Endothelial cell of umbilical vein (primary cell): Measurements from ENCODE around the gene CPA2. TPM values are rescaled to one million over a fixed set of nuclear protein-coding genes. Genes with fewer than 3 reads are reported as not detected.
A peak's percentile ranks its signal among the peaks of the same experiment; 100 is the strongest.
"Not testable (repeated sequence)": the region's sequence is repeated elsewhere in the genome, so short reads cannot be mapped to it uniquely, and the experiment has no call there.

Experiments
- BruUV-seq: library from RNA; stranded (reverse); fragments of 400-500 nt; replicated peaks from 2 replicates; lab custom pipeline; 2021; lab: Mats Ljungman, UMichigan
- CTCF ChIA-PET: fragments of 300-600, 350-600 bp; sonication (Branson Sonifier 250); formaldehyde crosslinking; loops from one replicate; lab custom pipeline; 2021; ENCODE audit warnings: antibody characterized with exemption, inconsistent platforms; lab: Charles Lee
- POLR2A ChIA-PET: fragments of 300-600, 350-600 bp; sonication (Branson Sonifier 250); formaldehyde crosslinking; loops from one replicate; lab custom pipeline; 2021; ENCODE audit warnings: antibody characterized with exemption, inconsistent platforms; lab: Charles Lee
- DNase-seq: peaks from one replicate; pipeline ENCODE4 v3.0.0-alpha.2; 2011; ENCODE audit warnings: low read depth, low spot score
- FAIRE-seq: peaks from 2 replicates; lab custom pipeline; 2011; peaks lifted over from hg19 to GRCh38; lab: Jason Lieb, UNC
- H2AFZ ChIP-seq: 2 replicates; pipeline ENCODE4 v1.6.0; 2012; ENCODE audit warnings: low read depth, low read length, control low read depth, inconsistent platforms
- H3K27ac ChIP-seq: 2 replicates; pipeline ENCODE4 v1.5.1; 2011; ENCODE audit warnings: low read depth, mild to moderate bottlenecking, control low read depth, low read length, moderate library complexity; ENCODE audit not compliant: insufficient read depth
- H3K27me3 ChIP-seq, 2 experiments: 2 replicates each; pipeline versions ENCODE4 v1.6.0 to v1.6.1; 2011; ENCODE audit warnings: low read length in 2 of 2, mixed read lengths in 1 of 2; ENCODE audit not compliant: control insufficient read depth in 2 of 2, insufficient read depth in 2 of 2
- H3K36me3 ChIP-seq, 2 experiments: 2 replicates in 1 of 2; 3 replicates in 1 of 2; pipeline ENCODE4 v1.5.1; 2011; ENCODE audit warnings: low read length in 2 of 2, mild to moderate bottlenecking in 1 of 2, moderate library complexity in 1 of 2; ENCODE audit not compliant: control insufficient read depth in 2 of 2, insufficient read depth in 2 of 2; ENCODE audit errors: extremely low read depth in 1 of 2
- H3K4me1 ChIP-seq: 3 replicates; pipeline ENCODE4 v1.5.1; 2011; ENCODE audit warnings: mild to moderate bottlenecking, low read length; ENCODE audit not compliant: control insufficient read depth, insufficient read depth; ENCODE audit errors: extremely low read depth
- H3K4me2 ChIP-seq: 2 replicates; pipeline ENCODE4 v1.6.1; 2011; ENCODE audit warnings: low read length, control low read depth, mixed read lengths; ENCODE audit not compliant: insufficient read depth
- H3K4me3 ChIP-seq, 3 experiments: fragments of 200-600 bp in 1 of 3; sonication (generic), shearing (Covaris generic) in 1 of 3; replicated peaks in 1 of 3; 2 replicates each; pipeline ENCODE4 v1.5.1; 2011 to 2016; ENCODE audit warnings: control low read depth in 3 of 3, low read length in 3 of 3, mild to moderate bottlenecking in 2 of 3, inconsistent platforms in 1 of 3, low read depth in 1 of 3, moderate library complexity in 1 of 3; ENCODE audit not compliant: insufficient read depth in 1 of 3
- H3K79me2 ChIP-seq: 2 replicates; pipeline ENCODE4 v1.6.0; 2012; ENCODE audit warnings: low read length, inconsistent platforms; ENCODE audit not compliant: control insufficient read depth, insufficient read depth
- H3K9ac ChIP-seq: replicated peaks from 2 replicates; pipeline ENCODE3; 2011; ENCODE audit warnings: low read length, control low read depth; ENCODE audit not compliant: insufficient read depth; ENCODE audit errors: extremely low read depth
- H3K9me1 ChIP-seq: replicated peaks from 3 replicates; pipeline ENCODE4 v1.6.0; 2011; ENCODE audit warnings: mild to moderate bottlenecking, low read length; ENCODE audit not compliant: control insufficient read depth, insufficient read depth; ENCODE audit errors: extremely low read depth
- H3K9me3 ChIP-seq: replicated peaks from 2 replicates; pipeline ENCODE4 v1.5.1; 2012; ENCODE audit warnings: low read length, inconsistent platforms; ENCODE audit not compliant: control insufficient read depth, insufficient read depth
- H4K20me1 ChIP-seq: replicated peaks from 2 replicates; pipeline ENCODE3; 2011; ENCODE audit warnings: mild to moderate bottlenecking, low read length; ENCODE audit not compliant: control insufficient read depth, insufficient read depth; ENCODE audit errors: extremely low read depth
- CTCF ChIP-seq, 2 donors: IDR thresholded peaks; 1 replicate in 1 of 2; 2 replicates in 1 of 2; pipeline ENCODE4 v1.5.1; 2011; ENCODE audit warnings: low read length in 2 of 2, mild to moderate bottlenecking in 2 of 2, moderate library complexity in 2 of 2, control low read depth in 1 of 2, inconsistent platforms in 1 of 2, low read depth in 1 of 2; ENCODE audit not compliant: insufficient read depth in 1 of 2; ENCODE audit errors: extremely low read depth in 1 of 2
- EZH2 ChIP-seq: IDR thresholded peaks from 2 replicates; pipeline ENCODE4 v1.6.1; 2012; ENCODE audit warnings: borderline replicate concordance, low read depth, mild to moderate bottlenecking, moderate library complexity, low read length, inconsistent platforms; ENCODE audit not compliant: severe bottlenecking
- FOS ChIP-seq: IDR thresholded peaks from 2 replicates; pipeline ENCODE4 v1.6.1; 2011; ENCODE audit warnings: mild to moderate bottlenecking, low read length, moderate library complexity, borderline replicate concordance; ENCODE audit not compliant: insufficient read depth
- GATA2 ChIP-seq: IDR thresholded peaks from 2 replicates; pipeline ENCODE4 v1.7.0; 2011; ENCODE audit warnings: low read depth, mild to moderate bottlenecking, moderate library complexity, mixed read lengths, low read length; ENCODE audit not compliant: insufficient read length, insufficient read depth
- JUN ChIP-seq: IDR thresholded peaks from 2 replicates; pipeline ENCODE4 v1.6.1; 2011; ENCODE audit warnings: borderline replicate concordance, low read depth; ENCODE audit not compliant: insufficient read length, insufficient read depth
- POLR2A ChIP-seq: IDR thresholded peaks from 2 replicates; pipeline ENCODE4 v1.6.1; 2012; ENCODE audit warnings: low read depth, mild to moderate bottlenecking, control low read depth, low read length
- POLR2AphosphoS5 ChIP-seq: IDR thresholded peaks from 2 replicates; pipeline ENCODE4 v1.6.1; 2012; ENCODE audit warnings: low read depth, mild to moderate bottlenecking, control low read depth, low read length, moderate library complexity; ENCODE audit not compliant: insufficient read depth
- dilution Hi-C: fragments of 300-500 bp; cut with MboI; formaldehyde crosslinking; loops from one replicate; pipeline ENCODE4 v1.15.0; 2019; ENCODE audit warnings: low sequenced_read_pairs; ENCODE audit not compliant: extremely low pct_ligation_motif_present
- intact Hi-C: fragments of 100-400 bp; cut with micrococcal nuclease; formaldehyde crosslinking; loops from one replicate; pipeline ENCODE4 v1.10.0; 2022
- polyA plus RNA-seq, 4 experiments: library from polyadenylated mRNA; depleted of rRNA in 3 of 4; stranded (reverse) in 3 of 4; unstranded in 1 of 4; fragments of >200 nt; gene quantifications; 2 replicates each; pipeline versions ENCODE4 v1.2.1 to v1.2.3, GENCODE V29; 2011 to 2012; ENCODE audit warnings: missing spikeins in 1 of 4
- total RNA-seq: library from RNA; stranded (reverse); gene quantifications from 2 replicates; pipeline ENCODE4 v1.2.3, GENCODE V29; 2021
- TF ChIP-seq, protein P1 (sequence below): IDR thresholded peaks from 2 replicates; pipeline ENCODE4 v1.6.1; 2011; ENCODE audit not compliant: insufficient read depth, insufficient read length

The CPA2 gene
- total and polyA plus RNA-seq, 2 donors (not counting 3 experiments of a cell fraction or from before 2014, with no cell fraction given): not detected

- Histone ChIP-seq H2AFZ (no peak overlapping the region), H3K9me1 (no peaks in the 10 kb centered on the region), H3K27ac (no peak overlapping the region), H3K4me2 (no peak overlapping the region), H3K27me3 (peaks cover 0 to 2% of the 10 kb centered on the region in 2 experiments), H3K36me3 (no peaks in the 10 kb centered on the region), H3K9ac (no peak overlapping the region), H3K4me3 (no peak overlapping the region), H4K20me1 (peaks cover 3% of the 10 kb centered on the region), H3K9me3 (no peaks in the 10 kb centered on the region), H3K79me2 (no peaks in the 10 kb centered on the region), H3K4me1 (no peaks in the 10 kb centered on the region)
- no TSS peak for BruUV-seq
- TF ChIP-seq GATA2: no peak
- TF ChIP-seq, protein P1, sequence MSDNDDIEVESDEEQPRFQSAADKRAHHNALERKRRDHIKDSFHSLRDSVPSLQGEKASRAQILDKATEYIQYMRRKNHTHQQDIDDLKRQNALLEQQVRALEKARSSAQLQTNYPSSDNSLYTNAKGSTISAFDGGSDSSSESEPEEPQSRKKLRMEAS: no peak
- no peak for TF ChIP-seq FOS
- TF ChIP-seq POLR2AphosphoS5: no peak
- TF ChIP-seq CTCF (IDR thresholded peaks at IDR 0.05; ENCODE audit: extremely low read depth in 1 of 2, insufficient read depth in 1 of 2, low read depth in 1 of 2, low read length in 2 of 2): peak; percentile 80 to 92
- TF ChIP-seq JUN: no peak
- TF ChIP-seq EZH2: no peak
- no peak for TF ChIP-seq POLR2A
- ChIA-PET CTCF (interaction anchor here (0.6 to 7.6 kb wide), 13 partner anchors 17 to 520 kb away, joined by 3 to 73 read pairs (median 5); no protein-coding TSS in a partner anchor), POLR2A (no interaction called here)
- dilution Hi-C loops (no loop called here), intact Hi-C loops (loop anchor here (1.0 to 10.0 kb wide), 7 partner anchors 170 to 592 kb away; no protein-coding TSS in a partner anchor)
- DNase-seq: peak; percentile 50
- FAIRE-seq: no peak
Measured at GRCh38 chr7:130242198-130243014, 24.3 kb upstream of the CPA2 start.

DNA sequence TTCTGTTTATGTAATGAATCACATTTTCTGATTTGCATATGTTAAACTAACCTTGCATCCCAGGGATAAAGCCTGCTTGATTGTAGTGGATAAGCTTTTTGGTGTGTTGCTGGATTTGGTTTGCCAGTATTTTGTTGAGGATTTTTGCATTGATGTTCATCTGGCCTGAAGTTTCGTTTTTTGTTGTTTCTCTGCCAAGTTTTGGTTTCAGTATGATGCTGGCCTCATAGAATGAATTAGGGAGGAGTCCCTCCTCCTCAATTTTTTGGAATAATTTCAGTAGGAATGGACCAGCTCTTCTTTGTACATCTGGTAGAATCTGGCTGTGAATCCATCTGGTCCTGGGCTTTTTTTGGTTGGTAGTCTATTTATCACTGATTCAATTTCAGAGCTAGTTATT, 23.2 kb upstream of the CPA2 start:
- H3K9me1 ChIP-seq, DNase-seq, H3K79me2 ChIP-seq, H3K4me3 ChIP-seq, H3K9me3 ChIP-seq, H3K27me3 ChIP-seq, H2AFZ ChIP-seq, H3K9ac ChIP-seq, H3K36me3 ChIP-seq, H3K27ac ChIP-seq, H3K4me1 ChIP-seq, FAIRE-seq, BruUV-seq, POLR2A ChIA-PET, H3K4me2 ChIP-seq, H4K20me1 ChIP-seq, dilution Hi-C loops: not testable (repeated sequence)
- CTCF ChIA-PET: interaction anchor here (0.7 to 7.6 kb wide), 8 partner anchors 171 to 514 kb away, joined by 3 to 73 read pairs (median 6); partner anchors contain the start of genes CEP41 and MEST
- intact Hi-C loops: loop anchor here (10.0 kb wide), 1 partner anchor 591 kb away; no protein-coding TSS in a partner anchor
